Left lung (tissue), 10 donors: Measurements from ENCODE around the gene PRXL2B. TPM values are rescaled to one million over a fixed set of nuclear protein-coding genes. Genes with fewer than 3 reads are reported as not detected.
A peak's percentile ranks its signal among the peaks of the same experiment; 100 is the strongest.

Source experiments
- ATAC-seq: fragments of 200-7000 bp; cut with Tn5 transposase; one replicate; pipeline ENCODE4 v1.9.1; 2020; ENCODE audit warnings: moderate library complexity
- DNase-seq, 4 donors: peaks; one replicate each; pipeline ENCODE4 v3.0.0-alpha.2; 2013 to 2020
- H3K27ac ChIP-seq, 2 donors: fragments of 200-600 bp; sonication (generic) in 1 of 2; one replicate each; pipeline versions ENCODE4 v1.5.0 to v1.8.0; 2020 to 2021
- H3K27me3 ChIP-seq, 2 donors: fragments of 200-600 bp; sonication (generic) in 1 of 2; one replicate each; pipeline versions ENCODE4 v1.5.0 to v1.8.0; 2020 to 2021
- H3K36me3 ChIP-seq, 2 donors: fragments of 200-600 bp; sonication (generic) in 1 of 2; one replicate each; pipeline versions ENCODE4 v1.5.0 to v1.8.0; 2020 to 2021
- H3K4me1 ChIP-seq, 2 donors: fragments of 200-600 bp; one replicate each; pipeline ENCODE4 v1.8.0; 2021
- H3K4me3 ChIP-seq, 2 donors: fragments of 200-600 bp; sonication (generic) in 1 of 2; one replicate each; pipeline versions ENCODE4 v1.5.0 to v1.8.0; 2020 to 2021; ENCODE audit warnings: mild to moderate bottlenecking in 1 of 2
- H3K9me3 ChIP-seq, 2 donors: fragments of 200-600 bp; sonication (generic) in 1 of 2; one replicate each; pipeline versions ENCODE4 v1.5.0 to v1.8.0; 2020 to 2021
- intact Hi-C, 2 donors: fragments of 100-400 bp; cut with DNase I; formaldehyde crosslinking; loops; one replicate each; pipeline versions ENCODE4 v1.11.2 to v1.14.2; 2022
- polyA plus RNA-seq, 6 donors: library from polyadenylated mRNA; unstranded; fragments of 120-200 nt; gene quantifications; one replicate each; pipeline ENCODE4 v1.2.1, GENCODE V29; 2013; ENCODE audit not compliant: insufficient read length in 6 of 6
- total RNA-seq, 2 donors: library from RNA; stranded (reverse); fragmentation: NEBNext Ultra II Directional; extraction: Animal tissue kit (Norgen Biotek cat#: 25700); gene quantifications; one replicate each; pipeline ENCODE4 v1.2.1, GENCODE V29; 2021
- TF ChIP-seq, protein P1 (sequence below), 2 donors: fragments of 200-600 bp; sonication (generic) in 1 of 2; IDR thresholded peaks; one replicate each; pipeline versions ENCODE4 v1.5.0 to v1.8.0; 2021; ENCODE audit warnings: antibody characterized with exemption in 2 of 2
- donor health status: DM: no; HTN: yes; CAD: no.
- donor health status: DM: no; HTN: no; CAD: no.

The PRXL2B gene
- total and polyA plus RNA-seq, 8 donors: 33.2 to 62.5 (median 45.4) TPM

GRCh38 chr1:2555634-2556276 is 30.8 kb upstream of the PRXL2B start:
- peak in 3 of 4 donors; percentile 64 to 95 (median 93) for DNase-seq
- intact Hi-C loops: no loop called here

DNA sequence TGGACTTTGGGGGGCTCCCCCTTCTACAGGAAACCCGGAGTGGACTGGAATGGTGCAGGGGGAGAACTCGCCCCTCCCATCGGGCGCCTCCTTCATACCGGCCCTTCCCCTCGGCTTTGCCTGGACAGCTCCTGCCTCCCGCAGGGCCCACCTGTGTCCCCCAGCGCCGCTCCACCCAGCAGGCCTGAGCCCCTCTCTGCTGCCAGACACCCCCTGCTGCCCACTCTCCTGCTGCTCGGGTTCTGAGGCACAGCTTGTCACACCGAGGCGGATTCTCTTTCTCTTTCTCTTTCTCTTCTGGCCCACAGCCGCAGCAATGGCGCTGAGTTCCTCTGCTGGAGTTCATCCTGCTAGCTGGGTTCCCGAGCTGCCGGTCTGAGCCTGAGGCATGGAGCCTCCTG is 30.3 kb upstream of the PRXL2B start, which contains the start of gene TNFRSF14:
Gene TNFRSF14 (plus strand): TSS at position 95 of the 401 bp plus-strand sequence. CDS start 294 bp downstream, at position 389.
- intact Hi-C loops: no loop called here
- Histone ChIP-seq H3K27me3 (no peaks in the 10 kb centered on the region), H3K27ac (peak within 1 kb of the TSS; percentile 94 to 98), H3K9me3 (no peaks in the 10 kb centered on the region), H3K4me1 (peaks cover 12 to 59% of the 10 kb centered on the region in 2 donors), H3K36me3 (peaks cover 0 to 37% of the 10 kb centered on the region in 2 donors), H3K4me3 (peak within 1 kb of the TSS; percentile 68 to 77)
- ATAC-seq (peak; percentile 71), DNase-seq (peak; percentile 51 to 86 (median 66))
- TF ChIP-seq, protein P1, sequence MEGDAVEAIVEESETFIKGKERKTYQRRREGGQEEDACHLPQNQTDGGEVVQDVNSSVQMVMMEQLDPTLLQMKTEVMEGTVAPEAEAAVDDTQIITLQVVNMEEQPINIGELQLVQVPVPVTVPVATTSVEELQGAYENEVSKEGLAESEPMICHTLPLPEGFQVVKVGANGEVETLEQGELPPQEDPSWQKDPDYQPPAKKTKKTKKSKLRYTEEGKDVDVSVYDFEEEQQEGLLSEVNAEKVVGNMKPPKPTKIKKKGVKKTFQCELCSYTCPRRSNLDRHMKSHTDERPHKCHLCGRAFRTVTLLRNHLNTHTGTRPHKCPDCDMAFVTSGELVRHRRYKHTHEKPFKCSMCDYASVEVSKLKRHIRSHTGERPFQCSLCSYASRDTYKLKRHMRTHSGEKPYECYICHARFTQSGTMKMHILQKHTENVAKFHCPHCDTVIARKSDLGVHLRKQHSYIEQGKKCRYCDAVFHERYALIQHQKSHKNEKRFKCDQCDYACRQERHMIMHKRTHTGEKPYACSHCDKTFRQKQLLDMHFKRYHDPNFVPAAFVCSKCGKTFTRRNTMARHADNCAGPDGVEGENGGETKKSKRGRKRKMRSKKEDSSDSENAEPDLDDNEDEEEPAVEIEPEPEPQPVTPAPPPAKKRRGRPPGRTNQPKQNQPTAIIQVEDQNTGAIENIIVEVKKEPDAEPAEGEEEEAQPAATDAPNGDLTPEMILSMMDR (IDR thresholded peaks at IDR 0.05): no peak

More at GRCh38 chr1:2555634-2556276, 30.8 kb upstream of the PRXL2B start:
- TF ChIP-seq, protein P1 (IDR thresholded peaks at IDR 0.05): no peak
- Histone ChIP-seq H3K36me3 (peaks cover 0 to 32% of the 10 kb centered on the region in 2 donors), H3K27me3 (no peaks in the 10 kb centered on the region), H3K9me3 (no peaks in the 10 kb centered on the region), H3K4me3 (peak overlapping the region; percentile 68 to 77), H3K4me1 (peaks cover 12 to 59% of the 10 kb centered on the region in 2 donors), H3K27ac (peak overlapping the region; percentile 94 to 98)
- peak; percentile 67 for ATAC-seq

DNA sequence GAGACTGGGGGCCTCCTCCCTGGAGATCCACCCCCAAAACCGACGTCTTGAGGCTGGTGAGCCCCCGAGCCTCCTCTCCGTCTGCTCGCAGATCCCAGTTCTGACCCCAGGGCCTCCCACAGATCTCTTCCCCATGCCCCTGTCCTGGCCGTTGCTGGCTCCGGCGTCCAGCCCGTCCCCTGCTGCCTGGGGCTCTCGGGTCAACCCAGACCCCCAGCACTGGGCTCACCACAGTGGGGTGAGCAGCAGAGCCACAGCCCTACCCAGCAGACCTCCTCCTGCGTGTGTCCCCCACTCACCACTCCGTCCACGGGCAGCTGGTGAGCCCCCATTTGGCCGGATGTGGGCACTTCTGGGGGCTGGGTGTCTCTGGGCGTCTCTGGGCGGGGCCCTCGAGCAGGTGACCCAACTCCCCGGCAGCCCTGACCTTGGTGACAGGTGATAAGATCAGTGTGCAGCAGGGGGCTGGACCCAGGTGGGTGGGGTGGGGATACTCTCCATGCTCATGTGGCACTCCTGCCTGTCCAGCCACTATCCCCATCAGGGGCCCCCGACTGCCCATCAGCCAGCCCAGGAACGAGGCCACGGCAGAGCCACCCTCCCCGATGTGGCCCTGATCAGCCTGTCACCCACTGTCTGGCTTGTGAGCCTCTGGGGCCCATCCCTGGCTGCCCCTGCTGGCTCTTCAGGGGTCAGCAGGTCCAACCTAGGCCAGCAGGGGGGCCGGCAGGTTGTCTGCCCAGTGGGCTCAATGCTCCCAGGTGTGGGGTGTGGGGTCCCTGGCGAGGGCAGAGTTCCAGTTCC is 29.7 kb upstream of the PRXL2B start:
- peaks cover 0 to 44% of the 10 kb centered on the region in 2 donors for H3K36me3 ChIP-seq
- H3K4me1 ChIP-seq: peaks cover 12 to 59% of the 10 kb centered on the region in 2 donors
- H3K4me3 ChIP-seq: peak overlapping the region; percentile 68 to 77
- H3K9me3 ChIP-seq: no peaks in the 10 kb centered on the region
- ATAC-seq (peak; percentile 49), DNase-seq (peak in 2 of 4 donors; percentile 62 to 86)
- TF ChIP-seq, protein P1 (IDR thresholded peaks at IDR 0.05): no peak
- peak overlapping the region; percentile 94 to 98 for H3K27ac ChIP-seq
- intact Hi-C loops: no loop called here
- no peaks in the 10 kb centered on the region for H3K27me3 ChIP-seq

DNA sequence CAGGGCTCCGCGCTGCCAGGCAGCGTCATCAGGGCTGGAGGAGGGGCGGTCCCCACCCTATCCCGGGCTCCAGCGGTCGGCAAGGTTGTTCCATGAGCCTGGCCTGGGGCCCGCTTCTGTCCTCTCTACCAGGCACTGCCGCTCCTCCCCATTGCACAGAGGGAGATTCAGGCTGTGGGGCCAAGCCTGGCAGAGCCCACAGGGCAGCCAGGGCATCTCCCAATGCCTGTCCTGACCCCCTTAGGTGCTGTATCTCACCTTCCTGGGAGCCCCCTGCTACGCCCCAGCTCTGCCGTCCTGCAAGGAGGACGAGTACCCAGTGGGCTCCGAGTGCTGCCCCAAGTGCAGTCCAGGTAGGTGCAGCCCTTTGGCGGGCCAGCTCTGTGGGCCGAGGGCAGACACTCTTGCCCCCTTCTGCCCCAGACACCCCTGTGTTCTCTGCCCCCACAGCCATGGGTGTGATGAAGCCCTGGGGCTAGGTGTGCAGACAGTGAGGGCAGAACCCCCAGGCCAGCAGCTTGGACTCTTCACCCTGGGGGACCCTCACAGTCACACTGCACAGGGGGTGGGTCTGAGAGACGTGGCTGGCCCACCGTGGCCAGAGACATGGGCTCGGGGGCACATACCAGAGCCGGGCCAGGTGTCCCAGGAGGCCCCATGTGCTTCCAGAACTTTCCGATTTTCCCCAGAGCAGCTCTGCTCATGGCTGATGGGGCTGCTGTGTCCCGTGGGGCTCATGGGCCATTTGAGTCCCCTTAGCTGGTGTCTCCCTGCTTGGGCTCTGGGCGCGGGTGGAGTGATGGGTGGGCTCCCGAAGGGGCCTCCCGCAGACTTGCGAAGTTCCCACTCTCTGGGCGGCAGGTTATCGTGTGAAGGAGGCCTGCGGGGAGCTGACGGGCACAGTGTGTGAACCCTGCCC is 28.8 kb upstream of the PRXL2B start:
- no peaks in the 10 kb centered on the region for H3K27me3 ChIP-seq
- intact Hi-C loops: no loop called here
- no peaks in the 10 kb centered on the region for H3K9me3 ChIP-seq
- ATAC-seq (peak; percentile 6), DNase-seq (peak in 1 of 4 donors; percentile 61)
- H3K4me3 ChIP-seq: peak overlapping the region; percentile 68 to 77
- H3K27ac ChIP-seq: peak overlapping the region; percentile 94 to 98
- peaks cover 12 to 59% of the 10 kb centered on the region in 2 donors for H3K4me1 ChIP-seq
- peaks cover 0 to 52% of the 10 kb centered on the region in 2 donors for H3K36me3 ChIP-seq
- TF ChIP-seq, protein P1 (IDR thresholded peaks at IDR 0.05): no peak
